Right hindlimb (tissue), 1 donor: ENCODE data around the gene RRAGC.
"Not testable (repeated sequence)": the region's sequence is repeated elsewhere in the genome, so short reads cannot be mapped to it uniquely, and the experiment has no call there.

ENCODE experiments used
- DNase-seq: peaks from one replicate; pipeline ENCODE4 v3.0.0-alpha.2; 2018

The RRAGC gene

DNA sequence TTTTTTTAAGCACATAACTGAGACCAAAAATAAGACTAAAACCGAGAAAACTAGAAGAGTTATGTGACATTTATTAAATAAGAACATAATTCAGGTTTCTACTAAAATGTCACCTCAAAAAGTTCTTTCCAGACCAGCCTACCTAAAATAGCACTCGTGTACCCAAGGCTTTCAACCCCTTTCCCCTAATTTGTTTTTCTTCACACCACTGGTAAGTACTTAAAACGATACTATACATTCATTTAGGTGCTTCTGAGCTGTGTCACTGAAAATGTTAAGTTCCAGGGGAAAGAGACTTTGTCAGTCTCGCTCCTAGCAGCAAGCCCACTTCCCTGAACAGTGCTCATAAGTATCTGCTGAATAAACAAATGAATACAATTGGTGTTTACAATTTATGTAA, 6.8 kb downstream of the RRAGC start:
- DNase-seq, result no peak

DNA sequence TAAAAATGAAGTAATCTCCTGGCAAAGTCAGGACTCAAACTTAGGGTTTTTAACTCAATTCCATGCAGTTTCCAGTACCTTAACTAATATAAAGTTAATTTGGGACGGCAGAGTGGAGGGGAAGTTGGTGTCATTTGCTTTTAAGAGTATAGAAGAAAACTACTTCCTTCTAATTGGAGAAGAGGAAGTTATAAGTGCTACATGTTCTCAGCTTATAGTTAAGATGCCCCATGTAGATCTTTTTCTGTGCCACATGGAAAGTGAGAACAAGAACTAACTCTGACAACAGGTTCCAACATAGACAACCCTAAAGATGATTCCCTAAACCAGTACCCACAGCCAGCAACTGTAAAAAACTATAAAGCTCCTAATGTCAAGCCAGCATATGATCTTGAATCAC, 11.5 kb downstream of the RRAGC start:
- no peak for DNase-seq

DNA sequence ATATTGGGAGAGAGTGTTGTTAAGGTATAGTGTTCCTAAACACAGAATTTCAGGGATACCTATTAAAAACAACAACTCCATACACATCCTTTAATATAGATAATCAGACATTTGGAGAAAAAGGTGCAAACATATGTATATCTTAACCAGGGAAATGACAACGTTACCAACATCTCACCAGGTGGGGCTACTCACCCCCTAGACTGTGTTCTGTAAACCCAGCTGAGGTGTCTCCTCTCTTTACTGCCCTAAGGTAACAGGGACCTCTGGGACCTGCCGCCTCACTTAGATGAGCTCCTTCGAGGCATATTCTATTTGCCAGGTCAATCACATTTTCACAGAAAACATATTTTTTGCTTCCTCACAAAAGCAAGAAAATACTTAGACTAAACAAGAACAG, 13.4 kb downstream of the RRAGC start:
- DNase-seq, result no peak

DNA sequence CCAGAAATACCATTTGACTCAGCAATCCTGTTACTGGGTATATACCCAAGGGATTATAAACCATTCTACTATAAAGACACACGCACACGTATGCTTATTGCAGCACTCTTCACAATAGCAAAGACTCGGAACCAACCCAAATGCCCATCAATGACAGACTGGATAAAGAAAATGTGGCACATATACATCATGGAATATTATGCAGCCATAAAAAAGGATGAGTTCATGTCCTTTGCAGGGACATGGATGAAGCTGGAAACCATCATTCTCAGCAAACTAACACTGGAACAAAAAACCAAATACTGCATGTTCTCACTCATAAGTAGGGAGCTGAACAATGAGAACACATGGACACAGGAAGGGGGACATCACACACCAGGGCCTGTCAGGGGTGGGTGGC, 14.5 kb downstream of the RRAGC start:
- DNase-seq, result not testable (repeated sequence)

DNA sequence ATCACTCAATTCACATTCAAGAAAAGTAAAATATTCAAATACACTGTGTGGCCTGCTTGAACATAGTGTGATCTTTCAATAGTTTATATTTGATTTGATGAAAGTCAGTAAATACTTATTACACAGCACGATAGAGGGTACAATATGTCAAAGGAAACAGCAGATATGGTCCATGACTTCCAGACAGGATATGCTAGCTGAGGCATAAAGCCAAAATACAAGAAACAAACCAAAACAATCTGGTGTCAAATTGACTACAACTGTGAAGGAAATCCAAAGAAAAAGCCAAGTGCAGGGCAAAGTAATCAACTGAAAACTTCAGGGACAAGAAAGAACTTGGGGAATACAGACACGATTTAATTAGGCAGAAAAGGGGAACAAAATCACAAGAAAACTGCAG, 19.3 kb downstream of the RRAGC start:
- DNase-seq, result no peak

DNA sequence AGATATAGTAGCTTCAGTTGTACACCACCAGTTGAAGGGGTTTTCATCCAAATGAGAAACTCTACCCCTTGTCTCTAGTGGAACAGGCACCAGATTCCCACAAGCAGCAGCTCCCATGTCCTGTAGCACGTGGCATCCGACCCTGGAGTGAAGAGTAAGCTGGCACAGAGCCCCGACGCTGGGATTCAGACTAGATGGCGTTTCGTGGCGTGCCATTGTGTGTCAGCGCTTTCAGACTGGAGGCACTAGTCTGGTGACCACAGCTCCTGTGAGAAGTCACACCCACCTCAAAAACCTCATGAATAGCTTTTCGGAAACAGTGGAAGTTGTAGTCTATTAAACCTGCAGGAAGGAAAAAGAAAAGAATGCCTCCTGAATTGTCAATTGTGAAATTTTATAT, 20.2 kb downstream of the RRAGC start:
- no peak for DNase-seq

DNA sequence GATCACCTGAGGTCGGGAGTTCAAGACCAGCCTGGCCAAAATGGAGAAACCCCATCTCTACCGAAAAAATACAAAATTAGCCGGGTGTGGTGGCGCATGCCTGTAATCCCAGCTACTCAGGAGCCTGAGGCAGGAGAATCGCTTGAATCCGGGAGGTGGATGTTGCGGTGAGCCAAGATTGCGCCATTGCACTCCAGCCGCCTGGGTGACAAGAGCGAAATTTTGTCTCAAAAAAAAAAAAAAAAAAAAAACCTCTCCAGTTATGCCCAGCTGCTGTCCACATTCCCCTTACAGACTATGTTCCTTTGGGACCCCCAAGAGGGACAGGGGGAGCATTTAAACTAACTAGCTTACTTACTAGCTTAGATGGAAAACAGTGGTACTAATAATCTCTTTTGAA, 23.3 kb downstream of the RRAGC start:
- not testable (repeated sequence) for DNase-seq

DNA sequence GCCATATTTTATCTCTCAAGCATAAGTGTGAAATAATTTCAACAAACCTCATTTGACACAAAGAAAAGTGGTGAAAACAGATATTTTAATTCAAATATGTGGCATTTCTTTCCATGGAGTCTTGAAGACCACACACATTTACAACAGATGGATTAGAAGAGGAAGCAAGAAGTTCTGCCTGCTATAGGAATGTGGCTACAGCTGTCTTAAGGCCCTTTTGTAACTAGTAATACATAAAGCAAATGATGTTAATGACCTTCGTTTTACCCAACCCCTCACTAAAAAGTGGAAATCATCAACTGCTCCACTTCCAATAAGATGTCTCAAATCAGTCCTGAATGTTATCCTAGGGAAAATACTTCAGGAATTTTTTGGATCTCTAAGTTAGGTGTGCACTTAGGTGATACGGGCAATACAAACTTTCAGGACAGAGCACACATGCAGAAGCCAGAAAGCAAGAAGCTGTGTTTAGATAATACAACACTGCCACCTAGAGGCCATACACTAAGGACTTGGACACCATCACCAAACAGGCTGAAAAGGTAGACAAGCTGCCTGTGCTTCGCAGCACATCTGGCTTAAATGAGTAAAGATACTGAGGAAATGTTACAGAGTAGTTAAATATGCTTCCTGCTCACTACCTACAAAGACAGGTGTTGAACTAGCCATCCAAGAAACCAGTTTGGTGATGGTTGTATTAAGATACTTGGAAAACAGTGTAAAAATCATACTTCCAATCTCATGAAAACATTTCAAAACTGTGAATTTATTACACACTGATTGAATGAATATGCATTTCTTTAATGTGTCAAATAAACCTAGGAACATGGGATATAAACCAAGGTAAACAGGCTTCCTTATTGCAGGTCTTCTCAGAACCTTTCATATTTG, 24.4 kb downstream of the RRAGC start:
- peak; percentile 43 for DNase-seq

DNA sequence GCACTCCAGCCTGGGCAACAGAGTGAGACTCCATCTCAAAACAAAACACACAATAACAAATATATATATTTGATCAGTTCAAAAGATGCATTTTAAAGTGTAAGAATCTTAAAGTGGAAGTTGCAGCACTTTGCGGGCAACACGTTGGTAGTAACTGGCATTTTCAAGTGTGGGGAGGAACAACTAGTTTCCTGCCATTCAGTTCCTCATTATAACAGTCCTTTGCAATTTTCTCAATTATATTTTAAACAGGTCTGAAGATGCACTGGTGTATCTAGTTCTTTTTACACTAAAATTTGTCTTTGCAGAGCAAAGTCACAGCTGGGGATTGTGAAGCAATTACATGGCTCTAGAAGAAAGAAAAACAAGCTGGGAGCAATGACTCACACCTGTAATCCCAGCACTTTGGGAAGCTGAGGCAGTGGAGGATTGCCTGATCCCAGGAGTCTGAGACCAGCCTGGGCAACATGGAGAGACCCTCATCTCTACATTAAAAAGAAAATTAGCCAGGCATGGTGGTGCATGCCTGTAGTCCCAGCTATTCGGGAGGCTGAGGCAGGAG, 25.3 kb downstream of the RRAGC start:
- DNase-seq, result no peak

DNA sequence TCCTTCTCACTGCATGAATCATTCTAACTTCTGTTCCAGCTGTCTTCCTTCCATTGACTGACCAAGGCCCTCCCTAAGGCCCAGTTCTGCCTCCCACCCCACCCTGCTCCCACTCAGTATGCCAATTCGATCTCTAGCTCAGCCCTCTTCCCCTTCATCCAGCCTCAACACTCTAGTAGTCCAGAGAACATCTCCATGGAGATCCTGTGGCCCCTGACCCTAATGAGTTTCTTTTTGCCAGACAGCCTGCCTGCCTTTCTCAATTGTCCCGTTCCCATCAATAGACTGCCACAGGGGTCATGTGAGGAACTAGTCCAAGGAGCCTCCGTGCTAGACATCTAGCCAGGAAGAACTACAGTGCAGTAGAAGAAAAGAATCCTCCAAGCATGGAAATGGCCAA, 26.4 kb downstream of the RRAGC start:
- DNase-seq, result no peak

DNA sequence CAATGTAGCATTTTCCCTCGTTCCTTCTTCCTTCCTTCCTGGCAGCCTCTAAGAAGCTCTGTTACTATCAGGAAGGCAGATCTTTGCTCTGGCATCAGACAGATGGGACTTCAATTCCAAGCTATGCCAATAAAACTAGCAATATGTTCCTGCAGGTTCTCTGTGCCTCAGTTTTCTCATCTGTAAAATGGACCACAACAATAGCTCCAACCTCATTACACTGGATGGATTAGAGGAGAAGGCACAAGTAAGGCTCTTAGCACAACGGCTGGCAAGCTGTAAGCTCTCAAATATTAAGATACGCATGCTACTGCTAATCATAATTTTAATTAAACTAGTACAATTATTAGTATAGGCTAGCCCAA, 27.2 kb downstream of the RRAGC start:
- no peak for DNase-seq

DNA sequence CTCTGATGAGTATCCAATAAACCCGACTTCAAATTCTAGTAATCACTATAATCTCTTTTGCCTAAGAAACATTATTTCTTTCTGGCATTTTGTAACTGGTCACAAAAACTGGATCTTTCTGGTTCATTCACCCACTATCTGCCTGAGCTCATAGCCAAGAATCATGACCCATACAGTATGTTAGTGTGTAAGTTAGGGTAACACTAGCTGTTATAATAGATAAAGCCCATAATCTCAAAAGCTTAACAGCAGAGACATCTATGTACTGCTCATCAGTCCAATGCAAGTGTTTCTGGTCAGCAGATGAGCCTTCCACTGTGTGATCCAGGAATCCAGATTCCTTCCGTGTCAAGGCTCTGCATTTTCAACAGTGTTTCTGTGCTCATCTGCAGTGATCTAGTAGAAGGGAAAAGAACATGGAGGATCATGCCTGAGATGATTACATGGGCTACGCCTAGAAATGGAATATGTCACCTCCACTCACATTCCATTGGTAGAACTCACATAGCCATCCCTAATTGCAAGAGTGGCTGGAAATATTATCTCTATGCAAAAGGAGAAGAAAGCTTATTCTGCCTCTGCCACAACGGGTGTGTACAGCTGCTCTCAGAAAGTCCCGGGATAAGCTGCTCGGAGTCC, 27.7 kb downstream of the RRAGC start:
- no peak for DNase-seq

DNA sequence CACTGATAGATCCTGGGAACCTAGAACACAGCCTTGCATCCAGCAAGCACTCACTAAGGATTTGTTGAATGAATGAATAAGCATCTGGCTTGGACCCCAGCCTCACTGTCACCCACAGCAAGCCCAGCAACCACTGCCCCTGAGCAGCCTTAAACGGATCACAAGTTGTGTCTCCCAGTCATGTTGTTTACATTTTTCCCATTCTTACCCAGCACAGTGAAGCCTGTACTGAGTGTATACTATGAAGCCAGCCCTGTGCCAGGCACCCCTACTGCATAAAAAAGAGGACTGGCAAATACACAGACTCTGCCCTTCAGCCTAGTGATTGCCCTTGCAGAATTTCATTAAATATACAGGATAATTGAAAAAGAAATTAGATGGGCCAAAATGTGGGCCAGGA, 30.2 kb downstream of the RRAGC start:
- no peak for DNase-seq

DNA sequence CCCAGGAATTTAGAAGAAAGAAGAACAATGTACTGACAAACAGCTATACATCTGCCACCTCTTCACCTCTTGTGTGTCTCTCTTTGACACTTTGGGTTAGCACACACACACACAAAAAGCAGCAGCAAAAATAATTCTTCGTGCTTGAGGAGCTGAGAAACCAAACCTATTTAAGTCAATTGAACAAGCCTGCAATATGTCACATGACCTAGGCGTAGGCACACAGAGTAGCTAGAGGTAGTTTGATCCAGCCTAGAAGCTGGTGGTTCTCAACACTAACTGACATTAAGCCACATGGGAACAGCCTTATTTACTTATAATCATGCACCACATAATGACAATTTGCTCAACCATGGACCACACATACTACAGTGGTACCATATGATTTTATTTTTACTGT, 32.3 kb downstream of the RRAGC start:
- no peak for DNase-seq

DNA sequence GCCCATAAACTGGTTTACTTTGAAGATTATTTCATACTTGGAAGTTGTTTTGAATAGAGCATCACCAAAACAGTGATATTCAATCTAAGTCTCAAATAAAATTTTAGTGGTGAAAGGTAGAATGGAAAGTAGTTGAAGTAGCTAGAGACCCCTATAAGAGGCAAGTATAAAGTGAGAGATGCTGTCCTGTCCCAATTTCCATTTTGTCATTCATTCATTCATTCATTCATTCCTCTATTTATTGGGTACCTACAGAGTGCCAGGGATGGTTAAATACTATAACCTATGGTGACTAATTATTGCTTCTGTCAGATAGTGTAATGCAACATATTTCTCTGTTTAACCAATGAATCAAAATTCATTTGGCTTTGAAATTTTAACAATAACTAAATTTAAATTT, 32.7 kb downstream of the RRAGC start:
- DNase-seq, result no peak

DNA sequence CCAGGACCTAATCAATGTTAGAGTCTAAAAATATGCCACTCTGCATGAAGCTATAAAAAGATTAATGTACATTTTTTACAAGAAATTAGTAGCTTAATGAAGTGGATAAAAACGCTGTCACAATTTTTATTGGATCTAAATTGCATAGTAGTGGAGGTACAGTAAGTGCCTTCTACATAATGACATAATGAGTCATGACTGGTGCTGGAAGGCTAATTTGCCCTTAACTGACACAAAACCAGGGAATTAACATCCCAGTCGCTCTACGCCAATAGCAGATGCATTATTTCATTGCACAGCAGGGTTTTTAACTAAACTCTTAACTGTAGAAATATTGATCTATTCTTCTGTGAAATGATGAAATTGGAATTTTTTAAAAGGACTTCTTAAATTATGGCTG, 33.3 kb downstream of the RRAGC start:
- no peak for DNase-seq

DNA sequence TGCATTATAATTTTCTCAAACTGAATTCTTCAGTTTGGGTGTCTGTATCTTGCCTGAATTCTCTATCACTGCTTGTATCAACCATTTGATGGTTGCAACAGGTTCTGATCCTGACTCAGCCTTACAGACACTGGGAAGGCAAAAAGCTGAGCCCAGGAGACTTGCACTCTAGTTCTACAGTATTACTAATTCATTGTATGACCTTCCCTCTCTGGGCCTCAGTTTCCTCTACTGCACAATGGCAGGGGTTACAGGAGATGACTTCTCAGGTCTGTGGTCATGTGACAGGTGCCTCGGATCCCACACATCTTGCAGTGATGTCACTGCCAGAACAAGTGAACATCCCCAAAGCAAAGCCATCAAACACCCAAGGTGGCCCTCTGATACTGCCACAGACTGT, 38.7 kb downstream of the RRAGC start:
- DNase-seq, result no peak

DNA sequence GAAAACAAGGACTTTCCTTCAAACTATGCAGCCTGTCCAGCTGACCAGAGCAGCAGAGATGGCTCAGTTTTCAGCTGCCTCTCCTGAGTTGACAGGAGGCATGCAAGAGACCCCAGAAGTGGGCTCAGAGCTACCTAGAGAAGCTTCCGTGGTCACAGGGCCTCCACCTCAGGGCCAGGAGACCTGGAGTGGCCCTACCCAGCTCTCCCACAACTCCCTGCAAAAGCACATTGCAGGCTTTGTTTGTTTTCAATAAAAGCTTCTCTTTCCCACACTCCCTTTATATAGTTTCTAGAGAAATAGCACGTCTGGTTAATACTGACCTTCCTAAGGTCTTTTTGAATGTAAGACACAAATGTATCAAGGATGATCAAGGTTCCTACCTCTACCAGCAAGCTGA, 40.1 kb downstream of the RRAGC start:
- no peak for DNase-seq

DNA sequence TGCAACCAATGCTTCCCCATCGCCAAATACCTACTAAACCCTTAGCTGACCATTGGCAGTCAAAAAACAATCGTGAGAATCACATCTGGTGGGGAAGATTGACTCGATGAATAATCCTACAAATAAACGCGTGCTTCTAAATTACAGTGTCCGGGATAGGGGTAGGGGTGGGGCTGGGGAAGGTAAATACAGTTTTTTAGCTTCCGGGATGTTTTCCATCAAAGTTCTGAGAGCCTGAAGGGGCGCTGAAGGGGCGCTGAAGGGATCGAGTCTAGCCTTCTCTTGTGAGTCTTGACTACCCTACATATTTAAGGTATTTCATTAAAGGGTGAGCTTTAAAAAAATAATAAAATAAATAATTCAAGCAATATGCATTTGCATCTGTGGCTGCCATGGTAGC, 40.5 kb downstream of the RRAGC start:
- no peak for DNase-seq

DNA sequence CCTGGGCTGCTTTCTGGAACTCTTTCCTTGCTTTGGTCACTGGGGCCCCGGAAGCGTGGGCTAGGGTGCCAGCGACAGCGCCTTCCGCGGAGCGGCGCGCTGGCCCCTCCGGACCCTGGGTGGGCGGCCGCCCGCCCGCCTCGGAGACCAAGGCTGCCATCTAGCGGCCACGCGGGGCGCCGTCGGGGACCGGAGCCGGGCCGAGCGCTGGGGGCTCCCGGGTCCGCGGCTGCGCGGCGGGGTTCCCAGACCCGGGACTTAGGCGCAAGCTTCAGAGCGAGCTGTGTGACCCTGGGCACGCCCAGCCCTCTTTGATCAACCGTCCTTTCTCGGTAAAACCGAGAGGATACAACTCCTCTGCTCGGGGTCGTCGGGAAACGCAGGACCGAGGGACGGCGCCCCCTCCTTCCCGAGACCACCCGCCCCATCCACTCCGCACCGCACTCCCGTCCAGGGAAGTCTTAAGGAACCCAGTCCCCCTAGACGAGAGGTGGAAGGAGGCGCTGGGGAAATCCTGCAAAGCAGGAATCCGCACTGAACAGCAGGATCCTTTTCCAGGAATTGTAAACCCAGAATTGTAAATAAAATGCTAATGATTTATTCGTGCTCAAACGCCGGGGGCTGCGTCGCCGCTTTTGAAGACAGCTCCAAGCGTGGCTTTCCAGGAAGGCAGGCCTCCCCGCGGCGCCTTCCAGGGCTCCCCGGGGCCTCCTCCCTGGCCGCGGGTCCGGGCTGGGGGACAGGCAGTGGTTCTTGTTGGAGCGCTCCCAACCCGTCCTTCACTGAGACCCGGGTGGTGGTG, 41.2 kb downstream of the RRAGC start:
- DNase-seq, result peak; percentile 54

DNA sequence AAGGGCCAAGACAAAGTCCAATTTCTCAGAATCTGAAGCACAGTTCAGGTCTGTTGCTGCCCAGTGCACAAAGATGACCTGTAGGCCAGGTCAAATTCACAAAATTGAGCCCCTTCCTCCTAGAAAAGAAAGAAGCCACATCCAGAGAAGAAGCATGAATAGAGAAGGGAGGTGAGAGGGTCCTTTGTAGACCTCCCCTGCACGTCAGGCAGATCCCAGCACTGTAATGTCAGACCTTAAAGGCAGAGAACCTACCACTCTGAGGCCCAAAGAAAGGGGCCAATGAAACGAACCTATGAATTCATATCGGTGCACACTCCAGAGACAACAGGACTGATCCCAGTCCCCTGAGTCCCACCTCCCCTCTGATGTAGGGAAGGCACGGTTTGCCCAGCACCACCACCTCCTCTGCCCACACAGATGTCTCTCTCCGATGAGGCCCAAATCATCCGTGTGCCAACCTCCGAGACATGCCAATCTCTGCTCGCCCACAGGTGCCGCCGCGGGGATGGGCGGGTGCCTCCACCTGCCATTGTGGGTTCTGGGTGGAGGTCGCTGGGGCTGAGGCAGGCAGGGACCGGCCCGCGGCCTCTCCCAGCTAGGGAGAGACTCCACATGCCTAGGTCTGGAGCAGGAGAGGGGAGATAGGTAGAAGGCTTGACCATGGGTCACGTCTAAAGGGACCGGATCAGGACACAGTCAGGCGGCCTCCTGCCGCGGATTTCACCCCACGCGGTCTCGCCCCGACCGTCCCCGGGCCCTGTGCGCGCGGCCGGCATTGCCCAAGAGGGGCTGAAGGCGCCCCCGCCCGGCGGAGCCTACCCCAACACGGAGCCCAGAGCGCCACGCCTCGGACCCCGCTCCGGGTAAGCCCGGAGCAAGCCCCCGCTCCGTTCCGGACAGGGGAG, 42.1 kb downstream of the RRAGC start:
- DNase-seq, result no peak

DNA sequence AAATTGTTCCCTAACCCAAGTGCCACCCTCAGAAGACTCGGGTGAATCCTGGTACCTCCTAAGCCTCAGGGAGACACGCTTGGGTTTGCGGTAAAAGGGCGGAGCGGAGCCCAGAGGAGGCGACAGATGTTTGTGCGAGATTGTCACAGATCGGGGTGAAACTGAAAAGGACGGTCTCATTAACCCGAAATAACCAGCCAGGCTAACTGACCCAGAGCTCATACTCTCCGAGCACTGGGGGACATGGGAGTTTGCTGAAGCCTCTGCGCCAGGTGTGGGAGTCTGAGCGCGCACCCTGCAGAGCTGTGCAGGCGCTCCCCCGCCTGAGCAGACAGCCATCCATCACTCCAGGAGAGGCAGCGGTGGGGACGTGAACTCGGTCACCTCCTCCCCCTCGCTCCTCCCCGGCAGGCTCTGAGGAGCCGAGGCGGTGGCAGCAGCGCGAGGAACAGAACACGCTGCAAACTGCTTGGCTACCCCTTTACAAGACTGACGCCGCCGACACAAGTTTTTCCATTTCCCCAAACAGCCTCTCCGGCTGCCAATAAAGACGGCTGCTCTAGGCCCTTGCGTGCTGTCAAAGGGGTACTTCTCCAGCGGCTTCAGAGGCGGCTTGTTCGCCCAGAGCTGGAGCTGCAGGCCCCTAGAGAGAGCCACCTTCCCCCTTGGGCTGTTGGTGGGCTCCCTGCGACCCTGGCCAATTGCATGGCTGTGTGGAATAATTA, 43.5 kb downstream of the RRAGC start:
- peak; percentile 40 for DNase-seq
